CD4-positive, CD25-positive, alpha-beta regulatory T cell (primary cell): ENCODE measurements around the gene PARP4. TPM values are rescaled to one million over a fixed set of nuclear protein-coding genes. Genes with fewer than 3 reads are reported as not detected.
"Not testable (repeated sequence)": the region's sequence is repeated elsewhere in the genome, so short reads cannot be mapped to it uniquely, and the experiment has no call there.

Source experiments
- ATAC-seq, 2 donors: fragments of 150-1000 bp; cut with Tn5 transposase; one replicate each; pipeline ENCODE4 v1.10.0; 2021; ENCODE audit warnings: low read depth in 2 of 2, moderate number of reproducible peaks in 2 of 2, moderate library complexity in 1 of 2
- DNase-seq, 3 donors: peaks; one replicate each; pipeline versions ENCODE4 v3.0.0 to v3.0.0-alpha.2; 2012 to 2022; ENCODE audit warnings: mixed read lengths in 1 of 3
- H3K27ac ChIP-seq: one replicate; pipeline ENCODE4 v1.7.0; 2013; ENCODE audit warnings: mild to moderate bottlenecking, low read length; ENCODE audit not compliant: insufficient read depth, poor library complexity, severe bottlenecking
- H3K27me3 ChIP-seq: one replicate; pipeline ENCODE4 v1.7.0; 2013; ENCODE audit warnings: low read length; ENCODE audit not compliant: control insufficient read depth, insufficient read depth
- H3K36me3 ChIP-seq: one replicate; pipeline ENCODE4 v1.7.0; 2013; ENCODE audit warnings: mild to moderate bottlenecking, low read length, moderate library complexity; ENCODE audit not compliant: control insufficient read depth, insufficient read depth
- H3K4me1 ChIP-seq: 2 replicates; pipeline ENCODE4 v1.7.0; 2013; ENCODE audit warnings: mild to moderate bottlenecking, low read length; ENCODE audit not compliant: insufficient read depth, control insufficient read depth, poor library complexity, severe bottlenecking
- H3K4me3 ChIP-seq: one replicate; pipeline ENCODE4 v1.7.0; 2013; ENCODE audit warnings: low read depth, mild to moderate bottlenecking, low read length, moderate library complexity
- H3K9me3 ChIP-seq, 2 experiments: 1 replicate in 1 of 2; 2 replicates in 1 of 2; pipeline ENCODE4 v1.7.0; 2013; ENCODE audit warnings: low read length in 2 of 2, mild to moderate bottlenecking in 1 of 2, moderate library complexity in 1 of 2; ENCODE audit not compliant: control insufficient read depth in 2 of 2
- H3K27ac Mint-ChIP-seq, 3 donors: one replicate each; pipeline ENCODE4 v1.8.0; 2020 to 2022; ENCODE audit warnings: mild to moderate bottlenecking in 3 of 3, mixed read lengths in 3 of 3, moderate library complexity in 2 of 3
- H3K27me3 Mint-ChIP-seq: one replicate; pipeline ENCODE4 v1.8.0; 2022; ENCODE audit warnings: mild to moderate bottlenecking, mixed read lengths
- H3K36me3 Mint-ChIP-seq: one replicate; pipeline ENCODE4 v1.8.0; 2020; ENCODE audit warnings: mixed read lengths
- H3K4me1 Mint-ChIP-seq, 4 donors: one replicate each; pipeline ENCODE4 v1.8.0; 2020 to 2022; ENCODE audit warnings: mixed read lengths in 4 of 4, mild to moderate bottlenecking in 1 of 4
- H3K4me3 Mint-ChIP-seq, 4 donors: one replicate each; pipeline ENCODE4 v1.8.0; 2020 to 2022; ENCODE audit warnings: mild to moderate bottlenecking in 4 of 4, mixed read lengths in 4 of 4, moderate library complexity in 3 of 4
- H3K9me3 Mint-ChIP-seq, 7 donors: one replicate each; pipeline ENCODE4 v1.8.0; 2020 to 2022; ENCODE audit warnings: mixed read lengths in 7 of 7, mild to moderate bottlenecking in 3 of 7, moderate library complexity in 2 of 7
- polyA plus RNA-seq, 4 donors: library from polyadenylated mRNA; unstranded; fragments of 300-500 nt; fragmentation: Illumina TruSeq; gene quantifications; one replicate each; pipeline ENCODE4 v1.2.3, GENCODE V29; 2021
- total RNA-seq: library from RNA; stranded (reverse); gene quantifications from one replicate; pipeline ENCODE4 v1.2.3, GENCODE V29; 2022

Gene PARP4
- total and polyA plus RNA-seq, 5 donors from 2014 or later: 61.4 to 71.8 (median 64.4) TPM

GRCh38 chr13:24443366-24443765 is 69.2 kb downstream of the PARP4 start:
- peaks cover 57% of the 10 kb centered on the region for H3K36me3 Mint-ChIP-seq
- no peak overlapping the region for H3K27ac Mint-ChIP-seq
- H3K4me1 Mint-ChIP-seq: peaks cover 0 to 3% (median 0%) of the 10 kb centered on the region in 4 donors
- Histone ChIP-seq H3K4me1 (no peaks in the 10 kb centered on the region), H3K27ac (no peak overlapping the region), H3K9me3 (no peaks in the 10 kb centered on the region), H3K36me3 (peaks cover 90% of the 10 kb centered on the region), H3K27me3 (no peaks in the 10 kb centered on the region), H3K4me3 (no peak overlapping the region)
- ATAC-seq: no peak
- H3K4me3 Mint-ChIP-seq: no peak overlapping the region
- H3K9me3 Mint-ChIP-seq: no peaks in the 10 kb centered on the region
- no peak for DNase-seq
- no peaks in the 10 kb centered on the region for H3K27me3 Mint-ChIP-seq

- Mint-ChIP-seq H3K4me1 (peaks cover 0 to 11% (median 0%) of the 10 kb centered on the region in 4 donors), H3K36me3 (peaks cover 39% of the 10 kb centered on the region)
- not testable (repeated sequence) for H3K4me3 ChIP-seq, H3K9me3 ChIP-seq, H3K4me3 Mint-ChIP-seq, H3K27ac Mint-ChIP-seq, H3K4me1 ChIP-seq, H3K27me3 Mint-ChIP-seq, H3K27me3 ChIP-seq, H3K9me3 Mint-ChIP-seq, H3K27ac ChIP-seq, ATAC-seq
- peak in 1 of 3 donors; percentile 30 for DNase-seq
- peaks cover 74% of the 10 kb centered on the region for H3K36me3 ChIP-seq
These were observed 86.5 kb downstream of the PARP4 start for GRCh38 chr13:24426045-24426444.

GRCh38 chr13:24419668-24420067 is 92.9 kb downstream of the PARP4 start:
- not testable (repeated sequence) for H3K4me1 ChIP-seq, H3K9me3 Mint-ChIP-seq, H3K4me1 Mint-ChIP-seq, H3K27me3 ChIP-seq, H3K27me3 Mint-ChIP-seq, H3K4me3 Mint-ChIP-seq, H3K27ac Mint-ChIP-seq, H3K27ac ChIP-seq, DNase-seq, ATAC-seq, H3K4me3 ChIP-seq, H3K9me3 ChIP-seq
- H3K36me3 ChIP-seq: peaks cover 40% of the 10 kb centered on the region
- peaks cover 33% of the 10 kb centered on the region for H3K36me3 Mint-ChIP-seq

- Mint-ChIP-seq H3K36me3 (no peaks in the 10 kb centered on the region), H3K9me3 (no peaks in the 10 kb centered on the region), H3K4me1 (peaks cover 2 to 6% (median 5%) of the 10 kb centered on the region in 4 donors), H3K27me3 (peaks cover 26% of the 10 kb centered on the region), H3K27ac (no peak overlapping the region), H3K4me3 (no peak overlapping the region)
- ATAC-seq (no peak), DNase-seq (peak in 1 of 3 donors; percentile 9)
- H3K36me3 ChIP-seq: no peaks in the 10 kb centered on the region
- peaks cover 3% of the 10 kb centered on the region for H3K27me3 ChIP-seq
- H3K4me1 ChIP-seq: no peaks in the 10 kb centered on the region
- H3K4me3 ChIP-seq: no peak overlapping the region
- H3K9me3 ChIP-seq: no peaks in the 10 kb centered on the region
- H3K27ac ChIP-seq: no peak overlapping the region
These were observed 104.7 kb downstream of the PARP4 start for GRCh38 chr13:24407844-24408243.

- Histone ChIP-seq H3K27ac (no peak overlapping the region), H3K4me1 (no peaks in the 10 kb centered on the region), H3K36me3 (no peaks in the 10 kb centered on the region), H3K4me3 (no peak overlapping the region), H3K27me3 (peaks cover 3% of the 10 kb centered on the region), H3K9me3 (no peaks in the 10 kb centered on the region)
- Mint-ChIP-seq H3K27me3 (peaks cover 23% of the 10 kb centered on the region), H3K9me3 (no peaks in the 10 kb centered on the region), H3K36me3 (no peaks in the 10 kb centered on the region), H3K27ac (no peak overlapping the region), H3K4me1 (peaks cover 2 to 6% (median 5%) of the 10 kb centered on the region in 4 donors), H3K4me3 (no peak overlapping the region)
- DNase-seq: no peak
- no peak for ATAC-seq
These were observed 106.1 kb downstream of the PARP4 start for GRCh38 chr13:24406524-24406923.

GRCh38 chr13:24396821-24397220 is 115.8 kb downstream of the PARP4 start:
- Histone ChIP-seq H3K27ac (no peak overlapping the region), H3K4me3 (no peak overlapping the region), H3K27me3 (no peaks in the 10 kb centered on the region), H3K36me3 (no peaks in the 10 kb centered on the region), H3K9me3 (peaks cover 0 to 13% of the 10 kb centered on the region in 2 experiments), H3K4me1 (no peaks in the 10 kb centered on the region)
- H3K27ac Mint-ChIP-seq: peak overlapping the region in 1 of 3 donors; percentile 1
- no peaks in the 10 kb centered on the region for H3K4me1 Mint-ChIP-seq
- H3K9me3 Mint-ChIP-seq: peaks cover 0 to 17% (median 3%) of the 10 kb centered on the region in 7 donors
- DNase-seq (no peak), ATAC-seq (no peak)
- peaks cover 4% of the 10 kb centered on the region for H3K36me3 Mint-ChIP-seq
- H3K4me3 Mint-ChIP-seq: no peak overlapping the region
- peaks cover 4% of the 10 kb centered on the region for H3K27me3 Mint-ChIP-seq

- Histone ChIP-seq H3K36me3 (no peaks in the 10 kb centered on the region), H3K27ac (no peak overlapping the region), H3K27me3 (no peaks in the 10 kb centered on the region), H3K4me3 (no peak overlapping the region), H3K9me3 (peaks cover 0 to 13% of the 10 kb centered on the region in 2 experiments), H3K4me1 (no peaks in the 10 kb centered on the region)
- ATAC-seq (no peak), DNase-seq (no peak)
- H3K4me1 Mint-ChIP-seq: no peaks in the 10 kb centered on the region
- H3K9me3 Mint-ChIP-seq: peaks cover 0 to 17% (median 2%) of the 10 kb centered on the region in 7 donors
- H3K27ac Mint-ChIP-seq: no peak overlapping the region
- H3K27me3 Mint-ChIP-seq: peaks cover 4% of the 10 kb centered on the region
- peaks cover 4% of the 10 kb centered on the region for H3K36me3 Mint-ChIP-seq
- no peak overlapping the region for H3K4me3 Mint-ChIP-seq
These were observed 119.6 kb downstream of the PARP4 start for GRCh38 chr13:24392972-24393371.

- ATAC-seq, H3K36me3 ChIP-seq, H3K27ac ChIP-seq, H3K27me3 Mint-ChIP-seq, H3K4me3 ChIP-seq, H3K36me3 Mint-ChIP-seq, H3K4me3 Mint-ChIP-seq, H3K4me1 ChIP-seq, DNase-seq, H3K27ac Mint-ChIP-seq, H3K27me3 ChIP-seq, H3K4me1 Mint-ChIP-seq: not testable (repeated sequence)
- peaks cover 0 to 12% of the 10 kb centered on the region in 2 experiments for H3K9me3 ChIP-seq
- peaks cover 0 to 12% (median 0%) of the 10 kb centered on the region in 7 donors for H3K9me3 Mint-ChIP-seq
These were observed 120.6 kb downstream of the PARP4 start for GRCh38 chr13:24391771-24392683.
